ENCODE measurements around the gene TIPRL. TPM values are rescaled to one million over a fixed set of nuclear protein-coding genes. Genes with fewer than 3 reads are reported as not detected.

Gene TIPRL
- polyA plus RNA-seq, 1 of the 3 experiments (the other 2 are of a cell fraction), result 16.4 TPM

DNA sequence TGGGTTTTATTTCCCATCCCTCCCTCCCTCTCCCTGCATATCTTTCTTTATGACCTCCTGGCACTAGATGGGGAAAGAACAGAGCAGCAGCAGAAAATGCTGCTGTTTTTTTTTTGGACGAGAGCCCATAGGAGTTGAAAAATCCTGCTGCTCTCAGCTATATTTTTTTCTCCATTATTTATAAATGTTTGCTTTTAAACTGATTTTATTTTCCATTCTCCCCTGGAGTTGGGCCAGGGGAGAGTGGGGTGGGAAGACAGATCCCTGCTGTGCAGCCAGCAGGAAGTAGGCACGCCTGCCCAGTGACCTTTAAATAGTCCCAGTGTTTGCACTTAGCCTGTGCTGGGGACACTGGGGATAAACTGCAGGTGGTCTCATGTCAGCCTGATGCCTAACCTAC lies 64.4 kb downstream of the TIPRL start:
- no peak for TF ChIP-seq GABPA (IDR thresholded peaks at IDR 0.05; ENCODE audit: low read depth)
- TF ChIP-seq TAF1 (IDR thresholded peaks at IDR 0.05; ENCODE audit: borderline replicate concordance, low read depth, low read length), result no peak
- no peak for TF ChIP-seq MXI1 (IDR thresholded peaks at IDR 0.05; ENCODE audit: low read depth, low read length)
- TF ChIP-seq YY1 (IDR thresholded peaks at IDR 0.05; ENCODE audit: low read depth), result no peak
- TF ChIP-seq MAX (IDR thresholded peaks at IDR 0.05; ENCODE audit: low read depth), result no peak
- TF ChIP-seq RFX5 (IDR thresholded peaks at IDR 0.05; ENCODE audit: low read length), result no peak
- TF ChIP-seq RXRA (IDR thresholded peaks at IDR 0.05; ENCODE audit: borderline replicate concordance, low read depth), result no peak
- no peak for TF ChIP-seq USF1 (IDR thresholded peaks at IDR 0.05; ENCODE audit: borderline replicate concordance, low read depth)
- TF ChIP-seq FOXM1 (IDR thresholded peaks at IDR 0.05; ENCODE audit: low read depth), result no peak
- TF ChIP-seq CHD2 (IDR thresholded peaks at IDR 0.05; ENCODE audit: low read length, partially characterized antibody), result no peak
- no peak for TF ChIP-seq GATA2 (CRISPR knock-in tag; IDR thresholded peaks at IDR 0.05)
- no peak for TF ChIP-seq ZBTB33 (IDR thresholded peaks at IDR 0.05; ENCODE audit: borderline replicate concordance, low read depth)
- TF ChIP-seq USF2 (IDR thresholded peaks at IDR 0.05; ENCODE audit: borderline replicate concordance, low read depth, low read length), result no peak
- TF ChIP-seq, protein P1, sequence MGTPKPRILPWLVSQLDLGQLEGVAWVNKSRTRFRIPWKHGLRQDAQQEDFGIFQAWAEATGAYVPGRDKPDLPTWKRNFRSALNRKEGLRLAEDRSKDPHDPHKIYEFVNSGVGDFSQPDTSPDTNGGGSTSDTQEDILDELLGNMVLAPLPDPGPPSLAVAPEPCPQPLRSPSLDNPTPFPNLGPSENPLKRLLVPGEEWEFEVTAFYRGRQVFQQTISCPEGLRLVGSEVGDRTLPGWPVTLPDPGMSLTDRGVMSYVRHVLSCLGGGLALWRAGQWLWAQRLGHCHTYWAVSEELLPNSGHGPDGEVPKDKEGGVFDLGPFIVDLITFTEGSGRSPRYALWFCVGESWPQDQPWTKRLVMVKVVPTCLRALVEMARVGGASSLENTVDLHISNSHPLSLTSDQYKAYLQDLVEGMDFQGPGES (IDR thresholded peaks at IDR 0.05; ENCODE audit: low read depth, low read length), result no peak
- no peak for TF ChIP-seq EZH2phosphoT487 (IDR thresholded peaks at IDR 0.05; ENCODE audit: borderline replicate concordance, low read depth)
- Histone ChIP-seq H3K4me2 (no peak overlapping the region), H3K9me2 (no peaks in the 10 kb centered on the region), H2AFZ (ENCODE audit: low read depth) (no peak overlapping the region), H3K9me3 (no peaks in the 10 kb centered on the region), H3K27ac (ENCODE audit: low read depth in 2 of 2, low read length in 1 of 2) (peak overlapping the region in 1 of 2 experiments; percentile 32; a peak in 1 of 4 replicates), H3K79me2 (ENCODE audit: insufficient read depth) (peaks cover 16% of the 10 kb centered on the region), H4K20me1 (ENCODE audit: insufficient read depth) (no peaks in the 10 kb centered on the region), H3K4me3 (ENCODE audit: low read depth in 2 of 2, low read length in 1 of 2) (no peak overlapping the region), H3K27me3 (ENCODE audit: insufficient read depth) (no peaks in the 10 kb centered on the region), H3F3A (replicated peaks; ENCODE audit: insufficient read depth) (peaks cover 9% of the 10 kb centered on the region), H3K36me3 (replicated peaks in 1 of 2; ENCODE audit: control insufficient read depth in 1 of 2, insufficient read depth in 2 of 2, low read length in 1 of 2) (peaks cover 59 to 75% of the 10 kb centered on the region in 2 experiments), H3K4me1 (ENCODE audit: control insufficient read depth in 1 of 2, insufficient read depth in 2 of 2, low read depth in 1 of 2, low read length in 1 of 2) (peaks cover 0 to 10% of the 10 kb centered on the region in 2 experiments; a peak in 1 of 4 replicates), H3K9ac (no peak overlapping the region)
- ChIA-PET CTCF (no interaction called here), POLR2A (no interaction called here)
- DNase-seq, result no peak
- WGBS (ENCODE audit: low lambda C conversion rate), result 94% methylated on average over 2 of the region's 2 CpGs
